Lower lobe of right lung (tissue), 2 donors: Measurements from ENCODE around the gene PGBD5. TPM values are rescaled to one million over a fixed set of nuclear protein-coding genes. Genes with fewer than 3 reads are reported as not detected.

ENCODE experiments used
- ATAC-seq, 2 donors: fragments of 200-7000 bp; cut with Tn5 transposase; one replicate each; pipeline ENCODE4 v1.9.1; 2020 to 2022; ENCODE audit warnings: mild to moderate bottlenecking in 2 of 2, moderate library complexity in 2 of 2
- DNase-seq: peaks from one replicate; pipeline ENCODE4 v3.0.0-alpha.2; 2020
- H3K27ac ChIP-seq: fragments of 200-600 bp; one replicate; pipeline ENCODE4 v1.8.0; 2022
- H3K27me3 ChIP-seq: fragments of 200-600 bp; one replicate; pipeline ENCODE4 v1.8.0; 2022; ENCODE audit warnings: low read depth
- H3K36me3 ChIP-seq: fragments of 200-600 bp; one replicate; pipeline ENCODE4 v1.8.0; 2022; ENCODE audit warnings: mild to moderate bottlenecking
- H3K4me1 ChIP-seq: fragments of 200-600 bp; one replicate; pipeline ENCODE4 v1.8.0; 2022
- H3K4me3 ChIP-seq: fragments of 200-600 bp; one replicate; pipeline ENCODE4 v1.8.0; 2022; ENCODE audit warnings: mild to moderate bottlenecking
- H3K9me3 ChIP-seq: fragments of 200-600 bp; one replicate; pipeline ENCODE4 v1.8.0; 2022
- intact Hi-C: fragments of 100-400 bp; cut with DNase I; formaldehyde crosslinking; loops from one replicate; pipeline ENCODE4 v1.11.0; 2022
- total RNA-seq: library from RNA; stranded (reverse); fragmentation: NEBNext Ultra II Directional; extraction: Animal tissue kit (Norgen Biotek cat#: 25700); gene quantifications from one replicate; pipeline ENCODE4 v1.2.1, GENCODE V29; 2021
- TF ChIP-seq, protein P1 (sequence below): fragments of 200-600 bp; IDR thresholded peaks from one replicate; pipeline ENCODE4 v1.8.0; 2022; ENCODE audit warnings: antibody characterized with exemption, mild to moderate bottlenecking
- donor health status: DM: no; HTN: yes; CAD: no; lungs with severe emphysema.

Gene PGBD5
- total RNA-seq, 1 donor from 2014 or later = 2.3 TPM

- no peak for ATAC-seq
- peaks cover 9% of the 10 kb centered on the region for H3K9me3 ChIP-seq
- H3K36me3 ChIP-seq = no peaks in the 10 kb centered on the region
- DNase-seq = no peak
- H3K27me3 ChIP-seq = no peaks in the 10 kb centered on the region
- H3K27ac ChIP-seq = no peak overlapping the region
- H3K4me3 ChIP-seq = no peak overlapping the region
- H3K4me1 ChIP-seq = no peaks in the 10 kb centered on the region
- intact Hi-C loops = no loop called here
- TF ChIP-seq, protein P1, sequence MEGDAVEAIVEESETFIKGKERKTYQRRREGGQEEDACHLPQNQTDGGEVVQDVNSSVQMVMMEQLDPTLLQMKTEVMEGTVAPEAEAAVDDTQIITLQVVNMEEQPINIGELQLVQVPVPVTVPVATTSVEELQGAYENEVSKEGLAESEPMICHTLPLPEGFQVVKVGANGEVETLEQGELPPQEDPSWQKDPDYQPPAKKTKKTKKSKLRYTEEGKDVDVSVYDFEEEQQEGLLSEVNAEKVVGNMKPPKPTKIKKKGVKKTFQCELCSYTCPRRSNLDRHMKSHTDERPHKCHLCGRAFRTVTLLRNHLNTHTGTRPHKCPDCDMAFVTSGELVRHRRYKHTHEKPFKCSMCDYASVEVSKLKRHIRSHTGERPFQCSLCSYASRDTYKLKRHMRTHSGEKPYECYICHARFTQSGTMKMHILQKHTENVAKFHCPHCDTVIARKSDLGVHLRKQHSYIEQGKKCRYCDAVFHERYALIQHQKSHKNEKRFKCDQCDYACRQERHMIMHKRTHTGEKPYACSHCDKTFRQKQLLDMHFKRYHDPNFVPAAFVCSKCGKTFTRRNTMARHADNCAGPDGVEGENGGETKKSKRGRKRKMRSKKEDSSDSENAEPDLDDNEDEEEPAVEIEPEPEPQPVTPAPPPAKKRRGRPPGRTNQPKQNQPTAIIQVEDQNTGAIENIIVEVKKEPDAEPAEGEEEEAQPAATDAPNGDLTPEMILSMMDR = no peak
Measured at GRCh38 chr1:230375147-230375546, 51.0 kb downstream of the PGBD5 start.

- Histone ChIP-seq H3K4me3 (no peak overlapping the region), H3K9me3 (no peaks in the 10 kb centered on the region), H3K27ac (no peak overlapping the region), H3K27me3 (no peaks in the 10 kb centered on the region), H3K4me1 (no peaks in the 10 kb centered on the region), H3K36me3 (no peaks in the 10 kb centered on the region)
- intact Hi-C loops = no loop called here
- ATAC-seq = no peak
- DNase-seq = no peak
- TF ChIP-seq, protein P1 = no peak
Measured at GRCh38 chr1:230371923-230372703, 54.0 kb downstream of the PGBD5 start.

- Histone ChIP-seq H3K27ac (no peak overlapping the region), H3K36me3 (no peaks in the 10 kb centered on the region), H3K9me3 (no peaks in the 10 kb centered on the region), H3K4me1 (no peaks in the 10 kb centered on the region), H3K27me3 (no peaks in the 10 kb centered on the region), H3K4me3 (no peak overlapping the region)
- intact Hi-C loops = no loop called here
- TF ChIP-seq, protein P1 = no peak
- ATAC-seq (no peak), DNase-seq (no peak)
Measured at GRCh38 chr1:230370109-230370508, 56.0 kb downstream of the PGBD5 start.

GRCh38 chr1:230368871-230369270 lies 57.3 kb downstream of the PGBD5 start:
- DNase-seq (no peak), ATAC-seq (no peak)
- Histone ChIP-seq H3K27ac (no peak overlapping the region), H3K36me3 (no peaks in the 10 kb centered on the region), H3K27me3 (no peaks in the 10 kb centered on the region), H3K4me3 (no peak overlapping the region), H3K9me3 (no peaks in the 10 kb centered on the region), H3K4me1 (no peaks in the 10 kb centered on the region)
- intact Hi-C loops = no loop called here
- TF ChIP-seq, protein P1 = no peak

DNA sequence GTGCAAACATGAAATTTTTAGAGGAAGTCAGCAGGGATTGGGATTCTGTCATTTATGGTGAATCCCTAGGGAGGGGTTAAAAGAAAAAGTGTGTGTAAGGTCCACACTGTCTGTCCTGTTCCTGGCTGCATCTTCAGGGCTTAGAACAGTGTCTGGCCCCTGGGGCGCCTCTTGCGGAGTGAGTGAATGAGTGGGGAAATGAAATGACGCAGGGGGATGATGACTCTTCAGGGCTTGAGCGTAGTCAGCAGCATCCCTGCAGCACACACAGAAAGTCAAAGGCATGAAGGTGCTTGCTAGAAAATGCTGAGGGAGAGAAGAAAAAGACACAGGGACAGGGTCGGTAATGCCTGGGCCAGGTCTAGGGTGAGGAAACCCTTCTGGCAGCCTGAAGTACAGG lies 57.8 kb downstream of the PGBD5 start:
- Histone ChIP-seq H3K27me3 (no peaks in the 10 kb centered on the region), H3K27ac (no peak overlapping the region), H3K4me1 (no peaks in the 10 kb centered on the region), H3K9me3 (no peaks in the 10 kb centered on the region), H3K4me3 (no peak overlapping the region), H3K36me3 (no peaks in the 10 kb centered on the region)
- DNase-seq (no peak), ATAC-seq (no peak)
- TF ChIP-seq, protein P1 = no peak
- intact Hi-C loops = no loop called here
